ENCODE data around the gene DPY19L3.
A peak's percentile ranks its signal among the peaks of the same experiment; 100 is the strongest.

The DPY19L3 gene

GRCh38 chr19:32380269-32380668 lies 25.3 kb upstream of the DPY19L3 start:
- H3K36me3 ChIP-seq = peaks cover 0 to 98% (median 81%) of the 10 kb centered on the region in 11 experiments; a peak in 19 of 22 replicates
- TF ChIP-seq Cebpa-rat (IDR thresholded peaks at IDR 0.05) = no peak
- peaks cover 0 to 12% (median 0%) of the 10 kb centered on the region in 11 experiments; a peak in 2 of 22 replicates for H4K20me1 ChIP-seq

GRCh38 chr19:32387701-32388392 lies 17.7 kb upstream of the DPY19L3 start:
- H3K9ac ChIP-seq = no peak overlapping the region
- H3K4me2 ChIP-seq = no peak overlapping the region
- H3K4me1 ChIP-seq = no peaks in the 10 kb centered on the region; a peak in 2 of 20 replicates
- no peaks in the 10 kb centered on the region for H3K9me3 ChIP-seq (replicated peaks in 1 of 11)
- no peak overlapping the region for H3K4me3 ChIP-seq
- TF ChIP-seq Cebpa-rat (IDR thresholded peaks at IDR 0.05) = no peak
- peaks cover 0 to 45% (median 34%) of the 10 kb centered on the region in 11 experiments; a peak in 15 of 22 replicates for H3K36me3 ChIP-seq
- H4K20me1 ChIP-seq = 0 out of 22 replicates have a peak, but pooled peaks cover 0 to 8% (median 0%) of the 10 kb centered on the region in 11 experiments
- H3K27me3 ChIP-seq = peaks cover 0 to 7% (median 0%) of the 10 kb centered on the region in 11 experiments; a peak in 2 of 22 replicates
- H3K27ac ChIP-seq = no peak overlapping the region

More at GRCh38 chr19:32380269-32380668, 25.3 kb upstream of the DPY19L3 start:
- Histone ChIP-seq H3K27ac (no peak overlapping the region), H3K27me3 (peaks cover 0 to 33% (median 0%) of the 10 kb centered on the region in 11 experiments; a peak in 4 of 22 replicates), H3K9me3 (replicated peaks in 1 of 11) (peaks cover 0 to 3% (median 0%) of the 10 kb centered on the region in 11 experiments; a peak in 1 of 22 replicates), H3K4me2 (no peak overlapping the region), H3K4me1 (peaks cover 0 to 5% (median 0%) of the 10 kb centered on the region in 10 experiments; a peak in 4 of 20 replicates), H3K4me3 (no peak overlapping the region), H3K9ac (no peak overlapping the region)

GRCh38 chr19:32388393-32388855 lies 17.1 kb upstream of the DPY19L3 start:
- no peak for TF ChIP-seq Cebpa-rat (IDR thresholded peaks at IDR 0.05)
- H3K9me3 ChIP-seq (replicated peaks in 1 of 11) = no peaks in the 10 kb centered on the region
- H3K9ac ChIP-seq = no peak overlapping the region
- H3K36me3 ChIP-seq = peaks cover 0 to 39% (median 29%) of the 10 kb centered on the region in 11 experiments; a peak in 14 of 22 replicates
- no peak overlapping the region for H3K27ac ChIP-seq
- H3K4me1 ChIP-seq = no peaks in the 10 kb centered on the region; a peak in 2 of 20 replicates
- H3K4me3 ChIP-seq = no peak overlapping the region
- 0 out of 22 replicates have a peak, but pooled peaks cover 0 to 8% (median 0%) of the 10 kb centered on the region in 11 experiments for H4K20me1 ChIP-seq
- H3K4me2 ChIP-seq = no peak overlapping the region
- peaks cover 0 to 9% (median 0%) of the 10 kb centered on the region in 11 experiments; a peak in 2 of 22 replicates for H3K27me3 ChIP-seq

- no peak for TF ChIP-seq Cebpa-rat (IDR thresholded peaks at IDR 0.05)
- Histone ChIP-seq H3K4me1 (no peaks in the 10 kb centered on the region; a peak in 2 of 20 replicates), H3K9me3 (replicated peaks in 1 of 11) (no peaks in the 10 kb centered on the region; a peak in 1 of 22 replicates), H3K27me3 (peaks cover 0 to 8% (median 0%) of the 10 kb centered on the region in 11 experiments; a peak in 2 of 22 replicates), H3K9ac (no peak overlapping the region), H3K27ac (no peak overlapping the region), H3K4me3 (no peak overlapping the region), H3K36me3 (peaks cover 0 to 11% (median 3%) of the 10 kb centered on the region in 11 experiments; a peak in 5 of 22 replicates), H4K20me1 (no peaks in the 10 kb centered on the region), H3K4me2 (no peak overlapping the region)
Measured at GRCh38 chr19:32392901-32393300, 12.7 kb upstream of the DPY19L3 start.

- no peak overlapping the region for H3K27ac ChIP-seq
- H4K20me1 ChIP-seq = no peaks in the 10 kb centered on the region
- TF ChIP-seq Cebpa-rat (IDR thresholded peaks at IDR 0.05) = no peak
- peaks cover 0 to 11% (median 0%) of the 10 kb centered on the region in 11 experiments; a peak in 3 of 22 replicates for H3K36me3 ChIP-seq
- peaks cover 0 to 8% (median 0%) of the 10 kb centered on the region in 11 experiments; a peak in 1 of 22 replicates for H3K27me3 ChIP-seq
- no peak overlapping the region for H3K4me2 ChIP-seq
- no peaks in the 10 kb centered on the region; a peak in 1 of 22 replicates for H3K9me3 ChIP-seq (replicated peaks in 1 of 11)
- H3K9ac ChIP-seq = no peak overlapping the region
- H3K4me1 ChIP-seq = no peaks in the 10 kb centered on the region; a peak in 2 of 20 replicates
- no peak overlapping the region for H3K4me3 ChIP-seq
Measured at GRCh38 chr19:32396046-32396652, 9.4 kb upstream of the DPY19L3 start.

GRCh38 chr19:32397671-32398101 lies 7.9 kb upstream of the DPY19L3 start:
- H4K20me1 ChIP-seq = no peaks in the 10 kb centered on the region
- H3K4me2 ChIP-seq = no peak overlapping the region
- peaks cover 0 to 11% (median 0%) of the 10 kb centered on the region in 11 experiments; a peak in 2 of 22 replicates for H3K36me3 ChIP-seq
- H3K27ac ChIP-seq = no peak overlapping the region
- H3K9me3 ChIP-seq (replicated peaks in 1 of 11) = no peaks in the 10 kb centered on the region; a peak in 1 of 22 replicates
- no peak overlapping the region for H3K9ac ChIP-seq
- H3K27me3 ChIP-seq = peaks cover 0 to 8% (median 0%) of the 10 kb centered on the region in 11 experiments; a peak in 1 of 22 replicates
- H3K4me1 ChIP-seq = peaks cover 0 to 3% (median 0%) of the 10 kb centered on the region in 10 experiments; a peak in 1 of 20 replicates
- no peak overlapping the region for H3K4me3 ChIP-seq
- no peak for TF ChIP-seq Cebpa-rat (IDR thresholded peaks at IDR 0.05)

- Histone ChIP-seq H3K4me2 (no peak overlapping the region), H3K9me3 (replicated peaks in 1 of 11) (no peaks in the 10 kb centered on the region), H3K4me3 (no peak overlapping the region), H3K36me3 (peaks cover 0 to 5% (median 0%) of the 10 kb centered on the region in 11 experiments; a peak in 1 of 22 replicates), H3K27ac (no peak overlapping the region), H3K9ac (no peak overlapping the region), H3K4me1 (peaks cover 18 to 28% (median 25%) of the 10 kb centered on the region in 10 experiments), H3K27me3 (no peaks in the 10 kb centered on the region), H4K20me1 (no peaks in the 10 kb centered on the region)
- no peak for TF ChIP-seq Cebpa-rat (IDR thresholded peaks at IDR 0.05)
Measured at GRCh38 chr19:32401992-32402391, 3.6 kb upstream of the DPY19L3 start.

GRCh38 chr19:32403291-32403995 lies 2.1 kb upstream of the DPY19L3 start:
- Histone ChIP-seq H3K9ac (no peak overlapping the region), H3K4me1 (peaks cover 20 to 40% (median 30%) of the 10 kb centered on the region in 10 experiments), H4K20me1 (peaks cover 0 to 11% (median 0%) of the 10 kb centered on the region in 11 experiments; a peak in 3 of 22 replicates), H3K36me3 (peaks cover 3 to 11% (median 8%) of the 10 kb centered on the region in 11 experiments; a peak in 20 of 22 replicates), H3K9me3 (replicated peaks in 1 of 11) (no peaks in the 10 kb centered on the region), H3K27ac (no peak overlapping the region; a peak in 1 of 22 replicates), H3K4me2 (peak overlapping the region; percentile 84 to 95 (median 89); a peak in 17 of 22 replicates), H3K4me3 (no peak overlapping the region), H3K27me3 (no peaks in the 10 kb centered on the region)
- no peak for TF ChIP-seq Cebpa-rat (IDR thresholded peaks at IDR 0.05)
